Fibroblast of lung (primary cell): ENCODE measurements around the gene GPX5.

ENCODE experiments used
- CTCF ChIP-seq, 2 donors: IDR thresholded peaks in 1 of 2; conservative IDR thresholded peaks in 1 of 2; 1 replicate in 1 of 2; 2 replicates in 1 of 2; pipeline ENCODE4 v1.5.1; 2011 to 2012; ENCODE audit warnings: low read length in 2 of 2, control low read depth in 1 of 2, inconsistent platforms in 1 of 2, low read depth in 1 of 2, mild to moderate bottlenecking in 1 of 2
- EZH2 ChIP-seq: IDR thresholded peaks from 2 replicates; pipeline ENCODE4 v1.5.1; 2012; ENCODE audit warnings: low read length, control low read depth, mild to moderate bottlenecking; ENCODE audit errors: missing control alignments

- no peak for TF ChIP-seq CTCF (conservative IDR thresholded peaks at IDR 0.05 in 1 of 2, IDR thresholded peaks at IDR 0.05 in 1 of 2; ENCODE audit: low read depth in 1 of 2, low read length in 2 of 2)
- no peak for TF ChIP-seq EZH2
These were observed 40.2 kb upstream of the GPX5 start for GRCh38 chr6:28485482-28485881.
